Fibroblast of mammary gland (primary cell): ENCODE data around the gene RFX2.
"Not testable (repeated sequence)": the region's sequence is repeated elsewhere in the genome, so short reads cannot be mapped to it uniquely, and the experiment has no call there.

Source experiments
- DNase-seq: peaks from one replicate; pipeline ENCODE4 v3.0.0-alpha.2; 2010; ENCODE audit warnings: low read depth
- H3K4me3 ChIP-seq: 2 replicates; pipeline ENCODE4 v1.5.1; 2011; ENCODE audit warnings: low read depth, mild to moderate bottlenecking, low read length, moderate library complexity; ENCODE audit not compliant: control insufficient read depth
- CTCF ChIP-seq: conservative IDR thresholded peaks from 2 replicates; pipeline ENCODE4 v1.5.1; 2011; ENCODE audit warnings: low read depth, low read length, inconsistent platforms; ENCODE audit not compliant: control insufficient read depth, insufficient read depth

RFX2 gene

GRCh38 chr19:6007866-6008265 lies 102.4 kb downstream of the RFX2 start:
- no peak overlapping the region for H3K4me3 ChIP-seq
- no peak for TF ChIP-seq CTCF
- DNase-seq: no peak

GRCh38 chr19:6006896-6007295 lies 103.4 kb downstream of the RFX2 start:
- TF ChIP-seq CTCF: no peak
- no peak overlapping the region for H3K4me3 ChIP-seq
- DNase-seq: no peak

GRCh38 chr19:6006070-6006446 lies 104.2 kb downstream of the RFX2 start:
- not testable (repeated sequence) for H3K4me3 ChIP-seq, DNase-seq

- no peak for TF ChIP-seq CTCF
- DNase-seq: no peak
Measured at GRCh38 chr19:6005321-6006069, 104.8 kb downstream of the RFX2 start.

GRCh38 chr19:6003976-6004375 lies 106.3 kb downstream of the RFX2 start:
- H3K4me3 ChIP-seq: no peak overlapping the region
- DNase-seq: no peak
- TF ChIP-seq CTCF: no peak

More at GRCh38 chr19:6005321-6006069, 104.8 kb downstream of the RFX2 start:
- H3K4me3 ChIP-seq: no peak overlapping the region

- H3K4me3 ChIP-seq: no peak overlapping the region
- no peak for DNase-seq
- no peak for TF ChIP-seq CTCF
Measured at GRCh38 chr19:6002591-6002990, 107.7 kb downstream of the RFX2 start.

- TF ChIP-seq CTCF: no peak
- DNase-seq: no peak
- no peak overlapping the region for H3K4me3 ChIP-seq
Measured at GRCh38 chr19:6000228-6000847, 110.0 kb downstream of the RFX2 start.
